ENCODE data around the gene CCNJL.

Gene CCNJL

DNA sequence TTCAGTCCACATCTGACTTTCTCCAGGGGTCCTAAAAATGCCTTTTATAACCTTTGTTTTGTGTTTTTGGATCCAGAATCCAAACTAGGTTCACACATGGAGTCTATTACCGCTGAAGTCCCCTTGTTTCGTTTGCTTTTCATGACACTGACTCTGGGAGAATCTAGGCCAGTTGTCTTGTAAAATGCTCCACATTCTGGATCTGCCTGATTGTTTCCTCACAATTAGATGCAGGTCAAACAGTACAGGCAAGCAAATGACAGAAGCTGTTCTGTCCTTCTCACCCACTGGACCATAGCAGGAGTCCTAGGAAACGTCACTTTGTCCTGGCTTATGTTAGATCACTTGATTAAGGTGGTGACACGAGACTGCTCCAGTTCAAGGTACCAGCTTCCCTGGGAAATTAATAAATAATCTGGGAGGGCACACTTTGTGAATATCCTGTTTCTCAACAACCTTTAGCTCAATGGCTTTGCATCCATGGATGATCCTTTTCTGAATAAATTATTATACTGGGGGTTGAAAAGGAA lies 49.0 kb downstream of the CCNJL start:
- TF ChIP-seq ZFX (IDR thresholded peaks at IDR 0.05; ENCODE audit: borderline replicate concordance), result no peak
- TF ChIP-seq, protein P1, sequence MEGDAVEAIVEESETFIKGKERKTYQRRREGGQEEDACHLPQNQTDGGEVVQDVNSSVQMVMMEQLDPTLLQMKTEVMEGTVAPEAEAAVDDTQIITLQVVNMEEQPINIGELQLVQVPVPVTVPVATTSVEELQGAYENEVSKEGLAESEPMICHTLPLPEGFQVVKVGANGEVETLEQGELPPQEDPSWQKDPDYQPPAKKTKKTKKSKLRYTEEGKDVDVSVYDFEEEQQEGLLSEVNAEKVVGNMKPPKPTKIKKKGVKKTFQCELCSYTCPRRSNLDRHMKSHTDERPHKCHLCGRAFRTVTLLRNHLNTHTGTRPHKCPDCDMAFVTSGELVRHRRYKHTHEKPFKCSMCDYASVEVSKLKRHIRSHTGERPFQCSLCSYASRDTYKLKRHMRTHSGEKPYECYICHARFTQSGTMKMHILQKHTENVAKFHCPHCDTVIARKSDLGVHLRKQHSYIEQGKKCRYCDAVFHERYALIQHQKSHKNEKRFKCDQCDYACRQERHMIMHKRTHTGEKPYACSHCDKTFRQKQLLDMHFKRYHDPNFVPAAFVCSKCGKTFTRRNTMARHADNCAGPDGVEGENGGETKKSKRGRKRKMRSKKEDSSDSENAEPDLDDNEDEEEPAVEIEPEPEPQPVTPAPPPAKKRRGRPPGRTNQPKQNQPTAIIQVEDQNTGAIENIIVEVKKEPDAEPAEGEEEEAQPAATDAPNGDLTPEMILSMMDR (IDR thresholded peaks at IDR 0.05), result no peak
- H3K27ac ChIP-seq, result no peak overlapping the region

DNA sequence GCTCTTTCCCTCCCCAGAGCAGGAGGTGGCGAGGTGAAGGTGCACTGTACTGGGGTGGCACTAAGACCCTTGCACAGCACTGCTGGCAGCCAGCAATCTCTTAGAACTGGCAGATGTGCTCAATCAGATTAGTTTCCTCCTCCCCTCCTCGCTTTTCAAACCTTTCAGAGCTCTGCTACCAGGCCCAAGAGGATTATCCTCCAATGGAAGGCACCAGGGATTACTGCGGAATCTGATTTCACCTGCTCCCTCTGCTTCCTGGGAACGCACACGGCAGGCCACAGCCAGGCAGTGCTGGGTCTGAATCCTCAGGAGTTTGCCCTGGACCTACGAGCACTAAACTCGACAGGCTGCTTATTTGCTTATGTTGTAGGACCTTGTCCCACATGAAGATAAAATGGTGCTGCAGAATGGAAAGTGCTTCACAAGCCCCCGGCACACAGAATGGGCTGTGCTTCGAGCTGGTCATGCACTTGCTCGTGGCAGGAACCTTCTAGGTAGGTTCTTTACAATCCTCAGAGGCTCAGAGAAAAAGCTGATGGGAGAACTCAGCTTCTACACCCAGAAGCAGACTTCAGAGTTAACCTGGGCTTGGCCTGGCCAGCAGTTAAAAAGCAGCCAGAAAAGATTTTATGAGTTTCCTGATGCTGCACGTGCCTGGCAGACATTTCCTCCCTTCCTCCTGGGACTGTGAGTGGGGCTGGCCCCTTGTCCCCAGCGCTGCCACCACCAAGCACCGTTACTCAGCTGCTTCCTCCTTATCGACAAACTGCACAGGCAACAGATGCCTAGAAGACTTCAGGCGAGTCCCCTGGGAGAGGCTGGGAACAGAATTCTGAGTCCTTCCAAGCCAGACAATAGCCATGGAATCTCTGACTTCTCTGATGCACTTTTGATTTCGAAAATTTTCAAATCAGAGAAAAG lies 50.0 kb downstream of the CCNJL start:
- no peak for TF ChIP-seq ZFX (IDR thresholded peaks at IDR 0.05; ENCODE audit: borderline replicate concordance)
- TF ChIP-seq, protein P1 (IDR thresholded peaks at IDR 0.05), result no peak
- H3K27ac ChIP-seq, result no peak overlapping the region

DNA sequence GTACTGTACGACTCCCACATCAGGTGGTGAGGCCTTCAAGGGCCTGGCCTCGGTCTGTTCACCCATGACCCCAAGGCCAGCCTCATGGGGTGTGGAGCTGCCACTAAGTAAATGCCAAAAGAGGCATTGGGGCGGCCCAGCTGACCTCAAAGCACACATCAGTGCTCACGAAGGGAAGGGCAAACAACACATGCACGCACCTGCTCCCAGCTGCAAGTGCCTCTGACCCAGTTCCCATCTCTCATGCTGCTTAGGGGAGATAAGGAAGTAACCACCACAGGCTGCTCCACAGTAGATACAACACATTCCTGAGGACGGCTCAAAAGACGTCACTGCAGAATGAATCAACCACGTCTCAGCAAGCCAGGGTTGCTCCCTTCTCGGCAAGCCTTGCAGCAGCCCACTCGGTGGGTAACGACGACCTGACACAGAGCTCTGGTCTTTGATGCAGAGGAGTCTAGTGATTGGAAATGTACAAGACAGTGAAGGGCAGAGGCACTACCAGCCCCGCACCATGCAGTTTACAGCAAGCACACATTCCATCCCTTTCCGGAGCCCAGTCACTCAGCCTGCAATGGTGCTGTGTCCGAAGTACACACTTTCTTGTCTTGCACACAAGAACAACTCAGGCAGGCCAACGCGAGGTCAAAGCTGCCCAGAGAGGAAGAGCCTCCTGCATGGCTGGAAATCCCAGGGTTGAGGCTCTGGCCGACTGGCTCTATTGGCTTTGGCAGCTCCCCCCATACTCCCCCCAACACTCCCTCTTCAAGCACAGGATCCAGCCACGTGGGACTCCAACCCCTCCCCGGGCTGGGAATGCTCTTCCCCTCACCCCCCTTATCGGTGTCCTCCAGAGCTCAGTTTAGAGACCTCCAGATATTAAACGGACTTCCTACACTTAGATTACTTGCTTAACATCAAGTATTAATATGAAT lies 51.2 kb downstream of the CCNJL start:
- TF ChIP-seq, protein P1 (IDR thresholded peaks at IDR 0.05), result no peak
- no peak for TF ChIP-seq ZFX (IDR thresholded peaks at IDR 0.05; ENCODE audit: borderline replicate concordance)
- H3K27ac ChIP-seq, result no peak overlapping the region

DNA sequence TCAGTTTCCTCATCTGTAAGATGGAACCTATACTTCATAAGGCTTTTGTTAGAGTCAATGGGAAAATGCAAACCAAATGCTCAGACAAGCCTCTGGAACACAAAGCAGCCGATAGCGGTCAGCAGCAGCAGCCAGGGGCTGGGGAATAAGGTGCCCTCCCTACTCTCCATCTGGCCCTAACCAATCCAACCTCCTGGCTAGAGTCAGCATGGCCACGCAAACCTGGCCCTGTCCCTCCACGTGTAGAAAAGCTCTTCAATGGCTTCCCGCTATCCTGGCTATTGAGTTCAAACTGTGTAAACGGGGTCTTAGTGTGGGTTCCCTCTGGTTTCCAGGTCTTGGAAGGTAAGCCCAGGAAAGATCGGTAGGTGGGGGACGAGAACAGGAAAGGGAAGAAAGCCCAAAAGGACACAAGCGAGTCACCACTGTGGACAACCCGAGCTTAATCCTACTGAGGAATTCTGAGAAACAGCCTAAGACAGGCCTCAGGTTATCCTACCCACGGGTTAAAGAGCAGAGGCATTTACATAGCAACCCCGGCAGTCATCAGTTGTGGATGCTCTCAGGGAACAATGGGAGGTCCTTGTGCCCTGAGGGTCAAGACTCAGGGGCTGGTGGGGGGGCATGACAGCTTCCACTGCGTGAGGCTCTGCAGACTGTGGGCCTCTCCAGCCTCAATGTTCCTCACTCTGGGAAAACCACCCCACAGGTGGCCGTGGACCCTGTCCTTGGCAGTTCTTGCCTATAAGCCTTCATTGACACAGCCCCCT lies 52.2 kb downstream of the CCNJL start:
- TF ChIP-seq, protein P1 (IDR thresholded peaks at IDR 0.05), result no peak
- TF ChIP-seq ZFX (IDR thresholded peaks at IDR 0.05; ENCODE audit: borderline replicate concordance), result no peak
- H3K27ac ChIP-seq, result no peak overlapping the region

DNA sequence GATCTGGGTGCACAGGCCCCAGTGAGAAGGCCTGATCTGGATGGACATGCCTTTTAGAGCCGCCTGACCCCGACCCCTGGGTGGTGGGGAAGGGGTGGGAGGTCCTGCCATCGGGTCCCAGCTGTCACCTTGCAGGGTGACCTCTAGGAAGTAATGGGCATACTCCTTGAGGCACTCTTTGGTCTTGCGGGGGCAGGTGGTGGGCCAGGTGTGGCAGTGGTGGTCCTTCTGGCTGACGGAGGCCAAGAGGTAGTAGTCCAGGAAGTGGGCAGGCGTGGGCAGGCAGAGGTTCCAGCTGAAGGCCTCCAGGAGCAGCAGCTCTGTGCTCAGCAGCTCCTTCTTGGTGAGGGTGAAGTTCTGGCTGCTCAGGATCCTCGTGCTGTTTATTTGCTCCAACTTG lies 53.0 kb downstream of the CCNJL start:
- TF ChIP-seq ZFX (IDR thresholded peaks at IDR 0.05; ENCODE audit: borderline replicate concordance), result no peak
- TF ChIP-seq, protein P1 (IDR thresholded peaks at IDR 0.05), result no peak

DNA sequence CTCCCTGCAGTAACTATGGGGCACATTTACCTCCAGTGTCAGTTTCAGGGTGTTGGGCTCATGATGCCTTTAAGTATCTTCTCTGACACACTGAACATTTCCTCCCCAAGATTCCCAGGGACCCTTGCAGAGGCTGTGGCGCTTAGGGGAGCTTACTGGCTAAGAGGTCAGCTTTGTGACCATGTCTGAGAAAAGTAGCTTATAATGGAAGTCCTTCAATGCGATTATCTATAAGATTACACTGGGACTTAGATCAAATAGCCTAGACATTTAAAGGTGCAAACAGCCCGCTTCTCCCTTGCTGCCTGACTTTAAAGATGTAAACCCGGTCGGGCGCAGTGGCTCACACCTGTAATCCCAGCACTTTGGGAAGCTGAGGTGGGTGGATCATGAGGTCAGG lies 57.7 kb downstream of the CCNJL start:
- no peak overlapping the region for H3K27ac ChIP-seq
- TF ChIP-seq ZFX (IDR thresholded peaks at IDR 0.05; ENCODE audit: borderline replicate concordance), result no peak
- TF ChIP-seq, protein P1 (IDR thresholded peaks at IDR 0.05), result no peak

More for the DNA sequence above, 53.0 kb downstream of the CCNJL start:
- H3K27ac ChIP-seq, result no peak overlapping the region

Data from 22Rv1 (cell line).